Esophagus muscularis mucosa (tissue), 2 donors: ENCODE data around the gene AKAP6.

ENCODE experiments used
- POLR2A ChIP-seq: fragments of 450-650 bp; IDR thresholded peaks from one replicate; pipeline ENCODE4 v1.6.1; 2017; ENCODE audit warnings: antibody characterized with exemption, moderate library complexity, mild to moderate bottlenecking, low read depth
- POLR2AphosphoS5 ChIP-seq, 2 donors: sonication (generic); formaldehyde crosslinking; IDR thresholded peaks; one replicate each; pipeline ENCODE4 v1.6.1; 2017; ENCODE audit warnings: antibody characterized with exemption in 2 of 2

DNA sequence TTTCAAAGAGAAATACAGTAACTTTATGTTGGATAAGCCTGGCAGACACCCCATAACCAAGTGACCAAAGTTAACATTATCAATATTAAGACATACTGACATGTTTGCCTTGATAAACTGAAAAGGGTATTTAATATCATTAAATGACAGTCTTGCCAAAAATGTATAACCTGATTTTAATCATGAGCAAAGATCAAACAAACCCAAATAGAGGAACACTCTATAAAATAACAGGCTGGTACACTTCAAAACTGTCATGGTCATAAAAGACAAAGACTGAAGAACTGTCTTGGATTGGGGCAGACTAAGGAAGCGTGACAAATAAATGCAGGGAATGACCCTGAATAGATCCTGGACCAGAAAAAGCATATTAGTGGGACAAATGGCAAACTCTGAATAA lies 64.0 kb downstream of the AKAP6 start:
- no peak for TF ChIP-seq POLR2AphosphoS5 (IDR thresholded peaks at IDR 0.05)
- TF ChIP-seq POLR2A, result no peak
